Left cardiac atrium (tissue), 4 donors: Measurements from ENCODE around the gene RLN2. TPM values are rescaled to one million over a fixed set of nuclear protein-coding genes. Genes with fewer than 3 reads are reported as not detected.

Experiments used
- ATAC-seq, 2 donors: fragments of 200-7000 bp; cut with Tn5 transposase; one replicate each; pipeline ENCODE4 v1.9.1; 2020; ENCODE audit warnings: mild to moderate bottlenecking in 2 of 2, moderate library complexity in 2 of 2
- DNase-seq: peaks from one replicate; pipeline ENCODE4 v3.0.0-alpha.2; 2020
- intact Hi-C, 2 donors: fragments of 100-400 bp; cut with DNase I; formaldehyde crosslinking; loops; one replicate each; pipeline versions ENCODE4 v1.14.1 to v1.15.1; 2022 to 2023
- total RNA-seq, 2 donors: library from RNA; stranded (reverse); fragmentation: NEBNext Ultra II Directional; extraction: Animal tissue kit (Norgen Biotek cat#: 25700); gene quantifications; one replicate each; pipeline ENCODE4 v1.2.1, GENCODE V29; 2021
- donor health status: DM: no; HTN: yes; CAD: no.
- donor health status: DM: no; HTN: yes; CAD: no; lungs with severe emphysema.
- donor health status: DM: yes; HTN: yes; CAD: no.
- donor health status: Dilated cardiomyopathy.

The RLN2 gene
- total RNA-seq, 2 donors from 2014 or later = 0.32 TPM; not detected in 1

DNA sequence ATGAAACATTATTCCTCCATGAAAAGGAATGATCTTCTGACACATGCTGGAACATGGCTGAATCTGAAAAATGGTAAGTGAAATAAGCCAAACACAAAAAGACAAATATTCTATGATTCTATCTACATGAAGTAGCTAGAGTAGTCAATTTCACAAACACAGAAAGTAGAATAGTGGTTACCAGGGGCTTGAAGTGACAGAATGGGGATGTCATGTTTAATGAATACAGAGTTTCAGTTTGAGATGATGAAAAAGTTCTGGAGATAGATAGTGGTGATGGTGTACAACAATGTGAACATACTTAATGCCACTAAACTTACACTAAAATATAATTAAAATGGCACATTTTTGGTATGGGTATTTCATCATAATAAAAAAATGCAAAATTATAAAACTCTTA, 18.3 kb downstream of the RLN2 start:
- ATAC-seq (no peak), DNase-seq (no peak)
- intact Hi-C loops = no loop called here

DNA sequence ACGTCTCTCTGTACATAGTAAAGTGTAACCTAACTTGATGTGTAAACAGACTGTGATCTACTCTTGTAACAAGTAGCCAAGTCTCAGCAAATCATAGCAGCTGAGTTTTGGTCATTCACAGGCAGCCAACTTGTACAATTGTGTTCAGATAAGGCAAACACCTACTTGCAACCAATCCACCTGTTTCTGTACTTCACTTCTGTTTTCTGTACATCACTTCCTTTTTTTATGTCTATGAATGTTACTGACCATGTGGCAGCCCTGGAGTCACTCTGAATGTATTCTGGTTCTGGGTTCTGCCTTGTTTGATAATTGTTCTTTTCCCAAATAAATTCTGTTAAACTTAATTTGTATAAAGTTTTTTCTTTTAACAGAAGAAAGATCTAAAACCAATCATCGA, 26.0 kb downstream of the RLN2 start:
- intact Hi-C loops = no loop called here
- DNase-seq = no peak

DNA sequence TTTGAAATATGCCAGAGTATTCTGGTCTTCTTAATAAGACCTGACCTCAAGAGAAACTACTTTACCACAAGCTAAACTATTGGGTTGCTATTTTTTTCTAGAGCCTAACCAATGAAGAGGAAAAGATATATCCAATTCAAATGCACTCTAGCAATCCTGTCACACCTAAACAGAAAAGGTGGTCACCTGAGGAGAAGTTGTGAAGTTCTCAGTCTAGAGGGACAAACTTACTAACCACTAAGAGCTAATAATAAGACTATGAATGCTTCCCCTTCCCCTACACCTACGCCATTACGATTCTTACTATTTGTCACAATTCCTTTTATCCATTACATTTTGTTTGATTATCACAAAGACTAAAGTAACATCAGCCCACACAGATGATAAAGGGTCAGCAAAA, 29.7 kb downstream of the RLN2 start:
- intact Hi-C loops = no loop called here
- no peak for ATAC-seq
- DNase-seq = no peak

More for the DNA sequence above, 26.0 kb downstream of the RLN2 start:
- ATAC-seq = no peak

DNA sequence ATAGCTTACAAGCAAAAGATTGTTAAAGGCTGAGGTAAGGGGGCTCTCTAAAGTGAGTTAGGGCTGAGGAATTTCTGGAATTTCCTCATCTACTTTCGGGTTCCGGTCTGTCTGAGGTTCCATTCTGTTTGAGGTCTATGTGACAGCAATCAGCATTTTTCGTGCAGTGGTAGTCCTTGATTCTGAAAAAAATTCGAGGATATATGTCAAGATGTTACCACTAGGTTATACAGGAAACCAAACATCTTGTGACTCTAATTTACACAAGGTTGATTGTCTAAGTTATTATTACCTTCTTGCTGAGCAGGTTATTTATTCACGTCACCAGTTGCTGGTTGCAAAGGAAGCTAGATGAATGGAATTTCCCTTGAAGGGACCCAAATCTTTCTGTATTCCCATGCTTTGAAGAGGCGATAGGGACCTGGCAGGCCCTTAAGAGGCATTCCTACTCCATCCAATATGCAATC, 35.2 kb downstream of the RLN2 start:
- ATAC-seq = no peak
- intact Hi-C loops = no loop called here
- DNase-seq = no peak

DNA sequence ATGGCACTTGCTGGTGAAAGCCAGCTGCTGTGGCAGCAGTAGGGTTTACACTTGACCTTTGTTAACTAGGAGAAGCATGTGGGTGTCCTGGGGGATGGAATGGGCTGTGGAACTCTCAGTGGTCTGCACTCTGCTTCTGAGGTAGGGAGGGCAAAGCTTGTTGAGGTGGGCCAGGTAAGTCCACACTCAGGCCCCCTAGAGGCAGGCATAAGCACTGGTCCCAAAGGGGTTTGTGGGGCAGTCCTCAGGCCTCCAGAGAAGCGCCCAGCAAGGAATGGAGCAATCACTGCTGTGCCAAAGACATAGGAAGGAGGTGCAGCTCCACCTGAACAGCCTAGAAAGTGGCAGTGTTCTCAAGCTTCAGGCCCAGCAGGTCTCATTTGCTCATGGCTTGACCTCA, 38.6 kb downstream of the RLN2 start:
- DNase-seq = no peak
- no peak for ATAC-seq
- intact Hi-C loops = no loop called here

DNA sequence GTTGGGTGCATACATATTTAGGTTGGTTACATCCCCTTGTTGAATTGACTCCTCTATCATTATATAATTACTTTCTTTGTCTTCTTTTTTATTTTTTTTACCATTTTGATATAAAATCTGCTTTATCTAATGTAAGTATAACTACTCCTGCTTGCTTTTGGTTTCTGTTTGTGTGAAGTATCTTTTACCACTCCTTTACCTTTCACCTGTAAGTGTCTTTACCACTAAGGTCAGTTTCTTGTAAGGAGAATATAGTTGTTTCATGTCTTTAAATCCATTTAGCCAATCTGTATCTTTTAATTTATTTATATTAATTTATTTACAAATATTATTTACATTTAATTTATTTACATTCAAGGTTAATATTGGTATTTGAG, 40.3 kb downstream of the RLN2 start:
- intact Hi-C loops = no loop called here
- no peak for ATAC-seq
- no peak for DNase-seq

DNA sequence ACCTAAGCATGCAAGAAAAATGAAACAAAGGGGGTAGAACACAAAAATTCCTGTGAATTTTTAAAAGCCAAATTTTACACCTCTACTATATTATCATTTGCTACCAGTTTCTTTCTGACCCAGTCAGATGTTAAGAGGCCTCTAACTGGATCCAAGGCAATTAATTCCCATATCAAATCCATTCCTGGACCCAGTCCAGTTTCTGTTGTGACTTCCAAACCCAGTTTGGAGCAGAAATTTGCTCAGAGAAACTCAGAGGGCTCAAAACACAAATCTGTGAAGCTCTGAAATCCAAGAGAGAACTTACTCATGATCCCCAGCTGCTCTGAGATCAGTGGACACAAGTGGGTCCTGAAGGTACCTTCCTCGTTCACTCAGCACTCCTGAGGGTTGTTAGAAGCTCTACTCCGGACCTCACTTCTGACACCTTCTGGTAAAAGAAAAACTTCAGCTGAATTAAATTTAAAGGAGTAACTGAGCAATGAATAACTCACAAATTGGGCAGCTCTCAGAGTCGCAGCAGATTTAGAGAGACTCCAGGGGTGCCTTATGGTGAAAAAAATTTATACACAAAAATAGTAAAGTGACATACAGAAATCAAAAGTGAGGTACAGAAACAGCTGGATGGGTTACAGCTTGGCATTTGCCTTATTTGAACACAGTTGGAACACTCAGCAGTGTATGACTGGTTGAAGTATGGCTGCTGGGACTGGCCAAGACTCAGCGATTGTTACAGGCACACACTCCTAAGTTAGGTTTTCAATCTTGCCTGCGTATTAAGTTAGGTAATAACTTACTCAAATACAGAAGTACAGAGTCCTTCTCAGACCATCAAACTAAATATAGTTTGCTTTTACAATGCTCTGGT, 40.9 kb downstream of the RLN2 start:
- intact Hi-C loops = no loop called here
- DNase-seq (no peak), ATAC-seq (no peak)

Other genes starting within 250 kb of the RLN2 start
- not detected for gene INSL6, start 119.1 kb downstream of the RLN2 start, total RNA-seq
- not detected for gene INSL4, start 73.3 kb downstream of the RLN2 start, total RNA-seq
- under 1 TPM; 0.34 to 0.41 TPM for gene RLN1, start 35.2 kb upstream of the RLN2 start, total RNA-seq
- 10 to 100 TPM; 31.9 to 37.1 TPM for gene PLGRKT, start 133.2 kb upstream of the RLN2 start, total RNA-seq
- gene CD274, start 145.8 kb upstream of the RLN2 start, total RNA-seq = 10 to 100 TPM in 1 of 2 donors, 1 to 10 TPM in 1; 7.3 to 12.4 TPM
- gene PDCD1LG2, start 205.8 kb upstream of the RLN2 start, total RNA-seq = 1 to 10 TPM; 3.3 to 3.6 TPM